HG02588 (cell line): ENCODE results near the gene HELZ.
"Not testable (repeated sequence)": the region's sequence is repeated elsewhere in the genome, so short reads cannot be mapped to it uniquely, and the experiment has no call there.

Experiments
- ATAC-seq: cut with Tn5 transposase; IDR thresholded peaks from one replicate; pipeline ENCODE4 v1.9.1; 2021; ENCODE audit warnings: mild to moderate bottlenecking, moderate library complexity; ENCODE audit not compliant: unreplicated experiment

Gene HELZ

DNA sequence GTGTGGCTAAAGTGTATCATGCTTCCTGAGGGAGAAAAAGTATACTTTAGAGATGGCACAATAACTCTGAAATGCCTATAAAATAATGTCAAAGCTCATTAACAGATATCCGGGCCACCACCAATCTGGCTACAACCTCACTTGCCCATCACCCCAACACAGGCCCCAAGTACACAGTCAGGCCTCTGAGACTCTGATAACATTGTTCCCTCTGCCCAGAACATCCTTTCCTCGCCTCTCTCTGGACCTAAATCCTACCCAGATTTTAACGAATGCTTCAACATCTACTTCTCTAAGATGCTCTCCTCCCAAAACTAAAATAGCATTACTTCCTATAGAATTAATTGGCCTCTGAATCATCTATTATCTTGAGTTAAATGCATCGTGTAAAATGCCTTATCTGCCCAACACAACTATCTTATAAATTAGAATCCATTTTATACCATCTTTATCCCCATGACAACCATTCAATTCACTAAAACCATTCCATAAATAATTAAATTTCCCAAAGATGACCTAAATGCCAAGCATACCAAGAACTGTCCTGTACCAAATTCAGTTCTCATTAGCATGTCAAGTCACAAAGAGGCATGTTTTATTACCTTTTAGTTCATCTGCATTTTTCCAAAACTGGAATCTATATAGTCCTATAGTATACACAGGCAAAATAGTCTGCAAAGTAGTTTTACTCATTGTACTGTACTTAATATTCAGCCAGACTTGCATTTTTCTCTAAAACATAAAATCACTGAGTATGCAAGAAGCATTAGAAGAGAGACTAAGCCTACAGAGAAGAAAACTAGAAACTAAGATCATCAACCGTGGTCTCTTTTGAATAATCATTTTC is 15.7 kb downstream of the HELZ start:
- ATAC-seq, result no peak

DNA sequence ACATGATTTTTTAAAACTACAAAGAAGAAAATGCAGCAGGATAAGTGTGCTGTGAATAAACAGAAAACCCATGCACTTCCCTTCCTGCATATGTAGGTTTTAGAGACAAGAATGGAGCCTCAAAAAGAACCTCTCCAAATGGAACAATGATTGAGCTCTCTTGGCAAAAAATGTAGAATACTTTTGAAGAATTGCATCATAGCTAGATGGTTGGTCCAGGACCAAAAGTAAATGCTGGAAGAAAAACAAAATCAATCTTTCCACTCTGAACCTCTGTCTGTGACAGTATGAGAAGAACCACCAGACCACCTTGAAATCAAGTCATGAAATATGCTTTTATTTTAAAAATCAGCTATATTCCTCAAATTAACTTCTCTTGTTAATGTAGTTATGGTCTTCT is 17.5 kb downstream of the HELZ start:
- no peak for ATAC-seq

DNA sequence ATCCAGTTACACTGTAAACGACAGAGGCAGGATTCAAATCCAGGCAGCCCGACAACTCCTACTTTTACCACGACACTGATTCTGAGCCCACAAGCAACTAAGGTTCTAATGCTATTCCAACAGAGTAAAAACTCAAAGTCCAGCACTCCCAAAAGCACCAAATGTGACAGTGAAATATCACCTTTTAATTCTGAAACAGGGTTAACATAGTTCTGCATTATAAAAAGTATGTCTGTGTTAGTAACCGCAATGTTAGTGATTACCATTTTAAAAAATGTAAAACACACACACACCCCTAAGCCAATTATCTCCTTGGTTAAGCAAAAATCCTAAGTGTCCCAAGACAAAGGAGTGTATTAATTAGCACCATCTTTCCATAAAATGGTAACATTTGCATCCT is 19.7 kb downstream of the HELZ start:
- no peak for ATAC-seq

DNA sequence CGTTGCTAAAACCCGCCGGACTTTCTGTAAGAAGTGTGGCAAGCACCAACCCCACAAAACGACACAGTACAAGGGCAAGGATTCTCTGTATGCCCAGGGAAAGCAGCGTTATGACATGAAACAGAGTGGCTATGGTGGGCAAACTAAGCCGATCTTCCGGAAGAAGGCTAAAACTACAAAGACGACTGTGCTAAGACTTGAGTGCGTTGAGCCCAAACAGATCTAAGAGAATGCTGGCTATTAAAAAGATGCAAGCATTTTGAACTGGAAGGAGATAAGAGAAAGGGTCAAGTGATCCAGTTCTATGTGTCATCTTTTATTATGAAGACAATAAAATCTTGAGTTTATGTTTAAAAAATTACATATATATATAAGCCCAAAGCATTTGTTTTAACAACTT is 20.3 kb downstream of the HELZ start:
- ATAC-seq, result no peak

DNA sequence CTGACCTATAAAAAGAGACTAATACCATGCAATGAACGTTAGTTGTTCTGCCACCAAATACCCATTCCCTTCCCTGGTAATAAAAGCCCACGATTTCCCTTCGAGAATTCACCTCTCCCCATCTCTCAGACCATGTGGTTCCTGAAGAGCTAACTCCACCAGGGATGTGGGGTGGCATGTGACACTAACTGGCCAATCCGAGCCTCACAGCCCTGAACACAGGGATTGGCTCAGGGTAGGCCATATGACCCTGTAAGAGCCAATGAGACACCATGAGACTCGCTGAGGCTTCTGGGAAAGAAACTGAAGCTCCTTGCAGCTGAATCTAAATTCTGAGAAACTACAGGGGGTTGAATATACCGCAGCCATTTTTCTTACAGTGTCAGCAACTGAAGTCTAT is 21.1 kb downstream of the HELZ start:
- no peak for ATAC-seq

DNA sequence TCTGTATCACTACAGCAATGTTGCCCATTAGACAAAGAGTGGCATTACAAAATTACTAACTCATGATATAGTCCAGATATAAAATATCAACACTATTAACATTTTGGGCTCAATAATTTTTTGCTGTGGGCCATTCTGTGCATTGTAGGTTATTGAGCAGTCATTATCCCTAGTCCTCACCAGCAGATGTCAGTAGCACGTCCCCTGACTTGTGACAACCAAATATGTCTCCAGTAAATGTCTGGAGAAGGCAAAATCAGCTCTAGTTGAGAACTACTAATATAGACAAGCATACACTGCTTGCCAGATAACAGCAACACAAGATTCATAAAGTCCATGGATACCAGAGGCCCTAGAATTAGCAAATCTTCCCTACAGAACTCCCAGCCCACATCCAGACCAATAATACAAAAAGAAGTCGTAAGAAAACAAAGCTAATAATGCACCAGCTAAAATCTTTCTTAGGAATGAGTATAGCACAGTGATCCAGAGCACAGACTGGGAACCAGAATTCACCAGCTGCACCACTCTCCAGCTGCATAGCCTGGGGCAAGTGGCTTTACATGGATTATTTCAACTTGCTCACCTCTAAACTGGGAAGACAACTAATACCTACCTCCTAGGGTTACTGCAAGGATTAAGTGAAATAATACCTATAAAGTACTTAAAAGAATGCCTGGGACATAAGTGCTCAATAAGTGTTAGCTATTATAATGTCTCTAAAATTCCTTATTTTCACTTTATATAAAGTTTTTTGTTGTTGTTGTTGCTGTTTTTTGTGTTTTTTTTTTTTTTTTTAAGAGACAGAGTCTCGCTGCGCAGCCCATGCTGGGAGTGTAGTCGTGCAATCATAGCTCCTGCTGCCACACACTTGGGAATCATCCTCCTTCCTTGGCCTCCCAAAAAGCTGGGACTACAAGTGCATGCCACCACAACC is 23.7 kb downstream of the HELZ start:
- no peak for ATAC-seq

DNA sequence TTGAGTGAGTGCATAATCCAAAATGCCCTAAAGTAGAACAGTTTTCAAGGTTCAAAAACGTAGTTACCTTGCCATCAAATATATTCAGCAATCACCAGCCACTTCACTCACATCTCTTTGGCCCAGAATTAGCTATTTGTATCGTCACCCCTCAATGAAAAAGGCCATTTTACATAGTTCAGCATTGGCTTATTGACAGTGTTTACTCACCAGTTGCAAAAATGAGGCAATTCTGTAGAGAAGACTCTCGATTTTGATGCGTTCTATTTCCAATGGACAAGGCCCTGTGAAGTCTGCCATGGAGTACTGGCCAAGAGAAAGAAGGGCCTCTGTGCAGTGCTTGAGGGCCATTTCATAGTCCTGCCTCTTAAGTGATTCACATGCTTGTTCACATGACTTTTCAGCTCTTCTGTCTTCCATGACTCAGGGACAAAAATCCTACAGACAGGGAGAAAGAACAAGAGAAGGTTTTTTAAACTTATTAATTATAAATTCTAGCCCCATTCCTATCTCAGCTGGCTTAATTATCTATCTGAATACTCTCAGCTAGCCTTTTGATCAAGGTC is 26.5 kb downstream of the HELZ start:
- no peak for ATAC-seq

DNA sequence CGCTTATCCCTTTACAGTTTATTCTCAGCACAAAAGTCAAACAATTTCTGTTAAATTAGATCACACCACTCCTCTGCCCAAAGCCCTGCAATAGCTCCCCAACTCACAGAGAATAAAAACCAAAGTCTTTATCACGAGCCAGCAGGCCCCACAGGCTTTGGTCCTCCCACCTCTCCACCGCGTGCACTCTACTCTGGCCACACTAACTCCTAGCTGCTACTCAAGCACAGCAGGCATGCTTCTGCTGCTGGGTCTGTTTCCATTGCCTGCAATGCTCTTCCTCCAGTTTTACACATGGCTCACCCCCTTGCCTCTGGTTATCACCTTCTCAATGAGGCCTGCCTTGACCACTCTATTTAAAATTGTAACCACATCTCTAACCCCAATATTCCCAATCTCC is 27.6 kb downstream of the HELZ start:
- ATAC-seq, result no peak

DNA sequence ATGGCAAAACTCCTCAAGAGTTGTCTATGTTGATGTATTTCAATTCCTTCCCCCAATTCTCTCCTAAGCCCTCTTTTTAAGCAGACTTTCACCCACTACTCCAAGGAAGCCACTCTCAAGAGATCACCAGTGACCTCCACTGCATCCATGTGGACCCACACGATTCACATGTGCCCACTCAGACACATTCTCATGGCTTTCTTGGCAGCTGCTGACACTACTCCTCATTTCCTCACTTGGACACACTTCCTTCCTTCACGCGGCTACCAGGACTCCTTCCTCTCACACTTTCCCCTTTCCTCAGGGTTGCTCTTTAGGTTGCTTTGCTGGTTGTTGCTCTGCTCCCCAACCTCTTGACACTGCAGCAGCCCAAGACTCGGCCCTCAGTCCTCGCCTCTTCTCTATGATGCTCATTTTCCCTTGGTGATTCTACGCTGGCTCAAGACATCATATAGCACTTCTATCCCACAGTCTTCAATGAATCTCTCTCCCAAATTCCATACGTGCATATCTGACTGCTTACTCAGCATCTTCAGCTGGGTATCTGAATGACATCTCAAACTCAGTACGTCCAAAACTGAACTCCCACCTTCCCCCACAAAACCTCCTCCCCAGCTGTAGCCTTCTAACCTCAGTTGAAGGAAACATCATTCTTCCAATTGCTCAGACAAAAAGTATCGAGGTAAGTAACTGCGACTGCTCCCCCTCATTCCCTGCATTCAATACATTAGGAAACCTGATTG is 28.2 kb downstream of the HELZ start:
- ATAC-seq, result no peak

DNA sequence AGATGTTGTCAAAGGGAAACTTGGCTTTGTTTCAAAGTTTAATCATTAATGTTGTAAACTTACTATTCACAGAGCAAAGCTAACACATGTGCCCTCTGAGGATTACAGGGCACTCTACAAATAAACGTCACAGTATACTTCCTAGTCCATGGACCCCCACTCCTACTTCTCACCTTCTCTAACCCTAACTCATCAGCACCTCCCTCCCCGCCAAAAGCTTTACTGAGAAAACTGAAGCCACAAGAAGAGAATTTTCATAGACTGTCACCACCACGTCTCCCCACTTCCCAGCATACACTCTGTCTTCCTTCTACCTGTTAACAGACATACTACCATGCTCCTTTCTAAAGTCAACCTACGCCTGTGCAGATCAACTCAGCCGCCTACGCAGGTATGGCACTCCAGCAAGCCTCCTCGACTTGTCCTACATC is 29.0 kb downstream of the HELZ start:
- no peak for ATAC-seq

DNA sequence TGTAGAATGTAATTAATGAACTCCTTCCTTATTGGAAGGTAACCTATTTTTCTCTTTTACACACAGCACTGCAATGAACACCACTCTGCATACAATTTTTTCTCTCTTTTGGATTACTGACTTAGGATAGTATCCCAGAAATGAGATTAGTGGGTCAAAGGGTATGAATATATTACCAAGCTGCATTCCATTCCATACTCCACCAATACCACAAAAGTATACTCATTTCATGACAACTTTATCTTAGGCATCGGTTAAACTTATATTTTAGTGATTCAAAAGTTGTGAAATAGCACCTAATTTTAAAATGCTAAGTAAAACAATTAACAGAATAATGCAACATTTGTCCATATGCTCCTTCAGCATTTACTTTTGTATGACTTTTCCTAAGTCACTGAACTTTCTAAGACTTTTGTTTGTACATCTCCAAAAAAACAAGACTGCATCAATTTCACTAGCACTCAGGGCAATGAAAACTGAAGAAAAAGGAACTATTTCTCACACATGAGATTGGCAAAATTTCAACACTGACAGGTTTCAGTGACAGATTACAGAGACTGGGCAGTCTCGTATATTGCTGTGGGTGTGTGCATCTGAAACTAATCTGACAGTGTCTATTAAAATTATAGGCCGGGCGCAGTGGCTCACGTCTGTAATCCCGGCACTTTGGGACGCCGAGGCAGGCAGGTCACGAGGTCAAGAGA is 32.1 kb downstream of the HELZ start:
- ATAC-seq, result no peak

DNA sequence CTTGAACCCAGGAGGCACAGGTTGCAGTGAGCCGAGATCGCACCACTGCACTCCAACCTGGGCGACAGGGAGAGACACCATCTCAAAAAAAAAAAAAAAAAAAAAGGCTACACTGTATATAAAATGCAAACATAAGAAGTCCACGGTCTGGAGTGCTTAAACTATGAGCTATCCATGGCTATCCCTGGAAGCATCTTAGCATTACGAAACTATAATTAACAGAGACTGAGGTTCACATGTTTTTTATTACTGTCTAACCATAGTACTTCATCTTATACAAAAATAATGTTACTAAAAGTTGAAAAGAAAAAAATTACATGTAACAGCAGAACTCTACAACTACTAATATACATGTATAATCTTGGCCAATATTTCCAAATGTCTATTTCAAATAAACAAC is 32.8 kb downstream of the HELZ start:
- ATAC-seq, result no peak

DNA sequence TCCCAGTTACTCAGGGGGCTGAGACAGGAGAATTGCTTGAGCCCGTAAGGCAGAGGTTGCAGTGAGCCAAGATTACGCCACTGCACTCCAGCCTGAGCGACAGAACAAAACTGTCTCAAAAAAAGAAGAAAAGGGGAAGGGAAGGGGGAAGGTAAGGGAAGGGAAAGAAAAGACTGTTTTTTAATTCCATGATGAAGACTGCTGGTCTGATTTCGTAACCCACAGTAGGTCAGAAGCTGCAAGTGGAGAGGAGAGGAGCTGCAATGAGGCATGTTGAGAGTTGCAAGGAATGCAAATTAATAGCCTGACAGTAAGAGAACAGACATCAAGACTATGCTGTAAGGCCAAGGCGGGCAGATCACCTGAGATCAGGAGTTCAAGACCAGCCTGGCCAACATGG is 33.3 kb downstream of the HELZ start:
- no peak for ATAC-seq

DNA sequence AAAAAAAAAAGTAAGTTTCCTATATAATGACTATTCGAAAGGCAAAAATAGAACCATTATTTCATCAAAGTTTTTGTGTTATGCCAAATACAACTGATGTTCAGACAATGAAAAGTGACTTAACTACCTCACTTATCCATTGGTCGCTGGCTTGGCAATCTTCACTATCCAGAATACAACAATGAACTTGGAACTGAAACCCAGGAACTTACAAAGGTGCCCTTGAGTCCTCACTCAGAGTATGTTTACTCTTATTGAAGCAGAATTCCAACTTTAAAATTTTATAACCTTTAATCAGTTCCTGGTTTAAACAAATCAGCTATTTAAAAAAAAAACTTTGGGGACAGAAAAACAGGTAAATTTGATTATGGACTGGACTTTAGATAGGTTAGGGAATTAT is 34.1 kb downstream of the HELZ start:
- no peak for ATAC-seq

DNA sequence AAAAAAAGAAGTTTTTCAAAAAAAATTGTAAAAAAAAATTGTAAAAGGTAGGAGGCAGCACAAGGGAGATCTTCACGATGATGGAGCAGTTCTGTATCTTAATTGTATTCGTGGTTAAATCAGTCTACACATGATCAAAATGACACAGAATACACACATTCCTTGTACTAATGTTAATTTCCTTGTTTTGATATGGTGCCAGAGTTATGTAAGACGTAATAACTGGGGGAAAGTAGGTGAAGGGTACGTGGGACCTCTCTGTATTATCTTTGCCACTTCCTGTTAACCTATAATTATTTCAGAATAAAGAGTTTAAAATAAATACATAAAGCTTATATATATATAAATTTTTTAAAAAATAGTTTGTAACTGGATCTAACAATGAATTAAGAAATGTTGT is 36.8 kb downstream of the HELZ start:
- no peak for ATAC-seq

DNA sequence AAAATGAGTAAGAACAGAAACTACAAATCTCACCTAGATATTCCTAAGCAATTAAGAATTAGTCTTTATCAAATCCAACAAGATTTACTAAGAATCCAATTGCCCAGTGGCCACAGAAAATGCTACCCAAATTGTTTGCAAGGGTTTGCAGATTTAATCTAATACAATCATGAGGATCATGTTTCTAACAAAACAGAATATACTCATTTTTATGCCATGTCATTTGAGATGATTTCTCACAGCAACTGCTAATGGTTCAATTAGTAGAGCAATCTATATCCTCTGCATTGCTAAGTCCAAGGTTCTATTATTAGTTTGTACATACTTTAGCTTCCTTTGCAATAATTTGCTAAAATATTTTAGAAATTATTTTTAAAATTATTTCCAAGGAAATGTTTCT is 41.2 kb downstream of the HELZ start:
- ATAC-seq, result no peak

DNA sequence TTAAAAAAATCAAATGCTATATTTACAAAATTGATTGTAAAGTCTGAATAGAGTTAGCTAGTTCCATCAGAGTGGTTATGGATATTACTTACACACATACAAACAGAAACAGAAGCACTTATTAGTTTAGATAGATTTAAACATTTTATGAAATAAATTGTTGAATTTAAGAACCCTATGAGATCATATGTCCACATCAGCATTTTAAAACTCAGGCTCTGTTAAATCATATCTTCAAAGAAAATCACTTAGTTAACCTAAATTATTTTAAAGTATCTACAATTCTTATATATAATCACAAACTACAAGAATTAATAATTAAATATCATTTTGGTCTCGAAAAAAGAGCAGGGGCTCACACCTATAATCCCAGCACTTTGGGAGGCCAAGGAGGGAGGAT is 42.5 kb downstream of the HELZ start:
- no peak for ATAC-seq

DNA sequence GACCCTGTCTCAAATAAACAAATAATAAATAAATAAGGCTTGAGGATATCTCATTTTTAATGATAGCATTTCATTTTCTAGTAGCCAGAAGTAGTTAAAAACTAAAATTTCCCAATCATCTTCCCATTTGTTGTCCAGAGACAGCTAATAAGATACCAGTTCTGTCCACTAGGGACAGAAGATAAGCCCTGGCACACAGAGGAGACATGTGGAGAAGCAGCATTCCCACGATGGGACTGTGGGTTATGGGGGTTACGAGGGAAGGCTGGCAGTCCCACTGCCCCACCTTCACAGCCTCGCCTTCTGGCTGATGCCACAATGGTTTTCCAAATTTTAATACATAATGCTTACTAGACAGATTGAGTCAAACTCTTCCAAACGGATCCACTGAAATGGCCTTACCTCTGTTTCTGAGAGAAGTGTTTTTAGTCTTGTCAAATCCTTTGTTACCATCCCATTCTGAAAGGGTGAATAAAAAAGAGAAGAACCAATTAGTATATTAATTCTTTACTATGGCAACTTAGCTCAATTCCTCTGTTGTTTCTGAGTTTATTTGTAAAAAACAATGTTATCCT is 44.2 kb downstream of the HELZ start:
- ATAC-seq, result no peak

DNA sequence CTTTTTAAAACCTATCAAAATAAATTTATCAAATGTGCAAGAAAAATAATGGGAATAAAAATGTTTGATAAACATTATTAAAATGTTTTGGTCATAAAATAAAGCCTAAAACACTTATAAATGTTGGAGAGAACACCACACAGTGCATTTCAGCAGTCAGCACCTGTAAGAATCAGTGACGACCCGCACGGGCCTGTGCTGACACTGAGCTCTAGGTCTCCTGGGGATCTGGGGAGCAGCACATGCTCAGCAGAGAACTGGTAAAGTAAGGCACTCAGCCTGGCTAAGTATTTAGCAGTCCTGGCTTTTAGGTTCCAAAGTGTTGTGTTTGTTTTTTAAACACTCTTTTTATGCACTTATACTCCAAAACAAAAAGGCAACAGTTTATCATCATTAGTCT is 46.9 kb downstream of the HELZ start:
- no peak for ATAC-seq

DNA sequence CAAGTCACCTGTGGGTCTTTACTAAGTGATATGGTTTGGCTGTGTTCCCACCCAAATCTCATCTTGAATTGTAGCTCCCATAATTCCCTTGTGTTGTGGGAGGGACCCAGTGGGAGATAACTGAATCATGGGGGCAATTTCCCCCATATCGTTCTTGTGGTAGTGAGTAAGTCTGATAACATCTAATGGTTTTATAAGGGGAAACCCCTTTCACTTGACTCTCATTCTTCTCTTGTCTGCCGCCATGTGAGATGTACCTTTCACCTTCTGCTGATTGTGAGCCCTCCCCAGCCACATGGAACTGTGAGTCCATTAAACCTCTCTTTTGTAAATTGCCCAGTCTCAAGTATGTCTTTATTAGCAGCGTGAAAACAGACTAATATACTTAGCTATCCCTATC is 48.0 kb downstream of the HELZ start:
- not testable (repeated sequence) for ATAC-seq
